Panc1 (cell line): Measurements from ENCODE around the gene POLDIP3. TPM values are rescaled to one million over a fixed set of nuclear protein-coding genes. Genes with fewer than 3 reads are reported as not detected.
A peak's percentile ranks its signal among the peaks of the same experiment; 100 is the strongest.

Experiments used
- ATAC-seq: fragments of 200-7000 bp; cut with Tn5 transposase; 2 replicates; pipeline ENCODE4 v1.9.1; 2020; ENCODE audit warnings: mild to moderate bottlenecking, moderate library complexity
- BruUV-seq: library from RNA; stranded (reverse); fragments of 400-500 nt; replicated peaks from 2 replicates; lab custom pipeline; 2021; lab: Mats Ljungman, UMichigan
- CTCF ChIA-PET: fragments of 300-600 bp; sonication (Branson Sonifier 250); formaldehyde crosslinking; loops from one replicate; lab custom pipeline; 2022; ENCODE audit warnings: antibody characterized with exemption; lab: Charles Lee
- POLR2A ChIA-PET: fragments of 300-600 bp; sonication (Branson Sonifier 250); formaldehyde crosslinking; loops from one replicate; lab custom pipeline; 2022; ENCODE audit warnings: antibody characterized with exemption; lab: Charles Lee
- DNase-seq: peaks from one replicate; pipeline ENCODE4 v3.0.0-alpha.2; 2010; ENCODE audit warnings: low read depth, low spot score
- H3K27ac ChIP-seq: 2 replicates; pipeline ENCODE4 v1.5.1; 2011; ENCODE audit warnings: mild to moderate bottlenecking, low read length, inconsistent platforms
- H3K27me3 ChIP-seq: fragments of 200-500 bp; sonication (Bioruptor generic); 2 replicates; pipeline ENCODE4 v1.6.0; 2014; ENCODE audit warnings: low read length, inconsistent platforms; ENCODE audit not compliant: control insufficient read depth, insufficient read depth
- H3K36me3 ChIP-seq: fragments of 200-500 bp; sonication (Bioruptor generic); 2 replicates; pipeline ENCODE4 v1.5.1; 2014; ENCODE audit warnings: inconsistent platforms, mild to moderate bottlenecking, low read length, moderate library complexity; ENCODE audit not compliant: control insufficient read depth, insufficient read depth
- H3K4me1 ChIP-seq: 2 replicates; pipeline ENCODE4 v1.5.1; 2011; ENCODE audit warnings: inconsistent platforms, mild to moderate bottlenecking, low read length, moderate library complexity; ENCODE audit not compliant: control insufficient read depth, insufficient read depth
- H3K4me3 ChIP-seq, 2 experiments: 2 replicates each; pipeline ENCODE4 v1.5.1; 2011 to 2012; ENCODE audit warnings: low read depth in 2 of 2, low read length in 2 of 2, mild to moderate bottlenecking in 2 of 2, inconsistent platforms in 1 of 2, moderate library complexity in 1 of 2
- H3K9me3 ChIP-seq: fragments of 200-500 bp; sonication (Bioruptor generic); 2 replicates; pipeline ENCODE4 v1.5.1; 2014; ENCODE audit warnings: low read depth, mild to moderate bottlenecking, inconsistent platforms, low read length, moderate library complexity; ENCODE audit not compliant: control insufficient read depth, insufficient read depth
- POLR2AphosphoS5 ChIP-seq: IDR thresholded peaks from 2 replicates; pipeline ENCODE4 v1.6.1; 2012; ENCODE audit warnings: mild to moderate bottlenecking, low read depth, low read length, moderate library complexity
- SIN3A ChIP-seq: IDR thresholded peaks from 2 replicates; pipeline ENCODE4 v1.6.1; 2012; ENCODE audit warnings: low read depth, mild to moderate bottlenecking, low read length, moderate library complexity, borderline replicate concordance; ENCODE audit not compliant: insufficient read depth
- TCF7L2 ChIP-seq: IDR thresholded peaks from 2 replicates; pipeline ENCODE4 v1.6.1; 2011; ENCODE audit warnings: mild to moderate bottlenecking, low read depth, low read length, inconsistent platforms
- in situ Hi-C: cut with HindIII; loops from 2 replicates; pipeline ENCODE4 v1.10.0; 2016; ENCODE audit warnings: low sequenced_read_pairs, low pct_unique_long_range_greater_than_20kb
- intact Hi-C: fragments of 100-400 bp; cut with micrococcal nuclease; formaldehyde crosslinking; loops from one replicate; pipeline ENCODE4 v1.10.0; 2022; ENCODE audit not compliant: unreplicated experiment
- total RNA-seq: library from RNA; stranded (reverse); gene quantifications from one replicate; pipeline ENCODE4 v1.2.1, GENCODE V29; 2021; ENCODE audit not compliant: unreplicated experiment
- TF ChIP-seq, protein P1 (sequence below): fragments of 450-650 bp; IDR thresholded peaks from 2 replicates; pipeline ENCODE4 v1.5.1; 2017; ENCODE audit warnings: mild to moderate bottlenecking
- TF ChIP-seq, protein P2 (sequence below), 2 experiments: IDR thresholded peaks; 2 replicates each; pipeline ENCODE4 v1.6.1; 2011 to 2012; ENCODE audit warnings: low read depth in 2 of 2, control low read depth in 1 of 2, low read length in 1 of 2, mild to moderate bottlenecking in 1 of 2, moderate library complexity in 1 of 2; ENCODE audit not compliant: insufficient read depth in 1 of 2

Gene POLDIP3
- total RNA-seq, 1 experiment from 2014 or later, result 46.6 TPM

DNA sequence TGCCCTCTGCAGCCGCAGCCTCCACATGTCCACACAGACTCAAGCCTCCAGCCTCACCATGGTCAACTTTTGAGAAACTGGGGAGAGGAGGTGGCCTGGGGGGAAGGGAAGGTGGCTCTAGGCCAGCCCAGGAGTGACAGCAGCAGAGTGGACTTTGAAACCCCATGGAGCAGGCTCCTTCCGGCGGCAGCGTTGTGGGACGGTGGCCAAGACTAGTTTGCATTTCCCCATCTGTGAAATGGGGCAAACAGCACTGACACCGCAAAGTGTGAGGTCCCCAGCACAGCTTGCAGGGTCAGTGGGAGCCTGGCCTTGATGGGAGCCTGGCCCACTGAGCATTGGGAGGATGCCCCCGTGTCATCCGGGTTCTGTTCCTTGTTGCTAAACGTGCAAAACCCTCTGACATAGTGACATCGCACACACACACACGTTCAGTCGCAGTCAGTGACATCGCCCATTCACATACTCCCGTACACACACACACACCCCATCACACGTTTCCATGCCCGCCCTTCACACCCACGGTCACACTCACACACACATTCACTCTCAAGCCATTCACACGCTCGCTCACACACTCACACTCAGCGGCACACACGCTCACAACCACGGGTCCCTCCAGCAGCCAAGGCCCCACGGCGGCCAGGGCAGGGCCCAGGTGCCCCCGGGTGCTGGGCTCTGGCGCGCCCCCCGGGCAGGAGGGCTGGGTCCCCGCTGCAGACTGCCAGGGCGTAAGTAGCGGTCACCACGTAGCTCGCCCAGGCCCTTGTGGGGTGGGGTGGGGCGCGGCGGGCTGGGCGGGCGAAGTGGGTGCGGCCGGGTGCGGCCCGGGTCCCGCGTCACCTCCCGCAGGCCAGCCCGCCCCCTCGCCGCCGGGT is 33.9 kb upstream of the POLDIP3 start:
- no peaks in the 10 kb centered on the region; the same call in none of the 2 replicates for H3K4me1 ChIP-seq
- H3K36me3 ChIP-seq, result no peaks in the 10 kb centered on the region; the same call in 1 of the 2 replicates
- CTCF ChIA-PET, result interaction anchor here (0.6 kb wide), 1 partner anchor 128 kb away, joined by 4 read pairs; no protein-coding TSS in a partner anchor
- ATAC-seq (peak; percentile 81), DNase-seq (no peak)
- H3K9me3 ChIP-seq, result no peaks in the 10 kb centered on the region
- intact Hi-C loops (no loop called here), in situ Hi-C loops (no loop called here)
- peak overlapping the region; percentile 87 to 92 for H3K4me3 ChIP-seq
- POLR2A ChIA-PET, result interaction anchor here (0.6 kb wide), 1 partner anchor 28 kb away, joined by 10 read pairs; no protein-coding TSS in a partner anchor
- TF ChIP-seq, protein P1, sequence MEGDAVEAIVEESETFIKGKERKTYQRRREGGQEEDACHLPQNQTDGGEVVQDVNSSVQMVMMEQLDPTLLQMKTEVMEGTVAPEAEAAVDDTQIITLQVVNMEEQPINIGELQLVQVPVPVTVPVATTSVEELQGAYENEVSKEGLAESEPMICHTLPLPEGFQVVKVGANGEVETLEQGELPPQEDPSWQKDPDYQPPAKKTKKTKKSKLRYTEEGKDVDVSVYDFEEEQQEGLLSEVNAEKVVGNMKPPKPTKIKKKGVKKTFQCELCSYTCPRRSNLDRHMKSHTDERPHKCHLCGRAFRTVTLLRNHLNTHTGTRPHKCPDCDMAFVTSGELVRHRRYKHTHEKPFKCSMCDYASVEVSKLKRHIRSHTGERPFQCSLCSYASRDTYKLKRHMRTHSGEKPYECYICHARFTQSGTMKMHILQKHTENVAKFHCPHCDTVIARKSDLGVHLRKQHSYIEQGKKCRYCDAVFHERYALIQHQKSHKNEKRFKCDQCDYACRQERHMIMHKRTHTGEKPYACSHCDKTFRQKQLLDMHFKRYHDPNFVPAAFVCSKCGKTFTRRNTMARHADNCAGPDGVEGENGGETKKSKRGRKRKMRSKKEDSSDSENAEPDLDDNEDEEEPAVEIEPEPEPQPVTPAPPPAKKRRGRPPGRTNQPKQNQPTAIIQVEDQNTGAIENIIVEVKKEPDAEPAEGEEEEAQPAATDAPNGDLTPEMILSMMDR, result no peak
- TF ChIP-seq, protein P2, sequence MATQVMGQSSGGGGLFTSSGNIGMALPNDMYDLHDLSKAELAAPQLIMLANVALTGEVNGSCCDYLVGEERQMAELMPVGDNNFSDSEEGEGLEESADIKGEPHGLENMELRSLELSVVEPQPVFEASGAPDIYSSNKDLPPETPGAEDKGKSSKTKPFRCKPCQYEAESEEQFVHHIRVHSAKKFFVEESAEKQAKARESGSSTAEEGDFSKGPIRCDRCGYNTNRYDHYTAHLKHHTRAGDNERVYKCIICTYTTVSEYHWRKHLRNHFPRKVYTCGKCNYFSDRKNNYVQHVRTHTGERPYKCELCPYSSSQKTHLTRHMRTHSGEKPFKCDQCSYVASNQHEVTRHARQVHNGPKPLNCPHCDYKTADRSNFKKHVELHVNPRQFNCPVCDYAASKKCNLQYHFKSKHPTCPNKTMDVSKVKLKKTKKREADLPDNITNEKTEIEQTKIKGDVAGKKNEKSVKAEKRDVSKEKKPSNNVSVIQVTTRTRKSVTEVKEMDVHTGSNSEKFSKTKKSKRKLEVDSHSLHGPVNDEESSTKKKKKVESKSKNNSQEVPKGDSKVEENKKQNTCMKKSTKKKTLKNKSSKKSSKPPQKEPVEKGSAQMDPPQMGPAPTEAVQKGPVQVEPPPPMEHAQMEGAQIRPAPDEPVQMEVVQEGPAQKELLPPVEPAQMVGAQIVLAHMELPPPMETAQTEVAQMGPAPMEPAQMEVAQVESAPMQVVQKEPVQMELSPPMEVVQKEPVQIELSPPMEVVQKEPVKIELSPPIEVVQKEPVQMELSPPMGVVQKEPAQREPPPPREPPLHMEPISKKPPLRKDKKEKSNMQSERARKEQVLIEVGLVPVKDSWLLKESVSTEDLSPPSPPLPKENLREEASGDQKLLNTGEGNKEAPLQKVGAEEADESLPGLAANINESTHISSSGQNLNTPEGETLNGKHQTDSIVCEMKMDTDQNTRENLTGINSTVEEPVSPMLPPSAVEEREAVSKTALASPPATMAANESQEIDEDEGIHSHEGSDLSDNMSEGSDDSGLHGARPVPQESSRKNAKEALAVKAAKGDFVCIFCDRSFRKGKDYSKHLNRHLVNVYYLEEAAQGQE (IDR thresholded peaks at IDR 0.05; ENCODE audit: insufficient read depth in 1 of 2, low read depth in 2 of 2, low read length in 1 of 2), result no peak
- TF ChIP-seq POLR2AphosphoS5 (no peak), SIN3A (no peak), TCF7L2 (no peak)
- no peaks in the 10 kb centered on the region for H3K27me3 ChIP-seq
- BruUV-seq, result TSS peak; percentile 92
- H3K27ac ChIP-seq, result peak overlapping the region; percentile 85

DNA sequence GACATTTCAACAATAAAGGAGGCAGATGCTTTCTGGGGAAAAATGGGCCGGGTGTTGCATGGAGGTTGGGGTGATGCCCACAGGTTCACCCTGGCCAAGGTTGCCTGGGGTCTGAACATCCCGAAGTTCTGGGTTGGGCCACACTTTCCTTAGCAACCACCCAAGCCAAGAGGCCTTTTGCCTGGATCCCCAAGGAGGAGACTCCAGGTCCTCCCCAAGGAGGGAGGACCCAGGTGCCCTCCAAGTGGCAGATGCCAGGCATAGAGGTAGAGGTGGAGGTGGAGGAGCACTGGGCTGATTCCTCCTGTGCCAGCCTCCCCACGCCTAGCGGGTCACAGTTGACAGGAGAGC is 33.3 kb upstream of the POLDIP3 start:
- in situ Hi-C loops, result no loop called here
- Histone ChIP-seq H3K4me3 (peak overlapping the region; percentile 87 to 92), H3K36me3 (no peaks in the 10 kb centered on the region; the same call in 1 of the 2 replicates), H3K27ac (peak overlapping the region; percentile 85), H3K4me1 (no peaks in the 10 kb centered on the region; the same call in none of the 2 replicates), H3K9me3 (no peaks in the 10 kb centered on the region), H3K27me3 (no peaks in the 10 kb centered on the region)
- ChIA-PET CTCF (no interaction called here), POLR2A (no interaction called here)
- no TSS peak for BruUV-seq
- DNase-seq (no peak), ATAC-seq (no peak)
- intact Hi-C loops, result no loop called here
- TF ChIP-seq POLR2AphosphoS5, result no peak
- TF ChIP-seq, protein P2 (IDR thresholded peaks at IDR 0.05; ENCODE audit: insufficient read depth in 1 of 2, low read depth in 2 of 2, low read length in 1 of 2), result no peak
- TF ChIP-seq, protein P1, result no peak
- no peak for TF ChIP-seq TCF7L2
- no peak for TF ChIP-seq SIN3A
